Cardiac fibroblast (primary cell): Measurements from ENCODE around the gene JAM2.

Source experiments
- DNase-seq, 2 donors: peaks; one replicate each; pipeline versions ENCODE4 v3.0.0 to v3.0.0-alpha.2; 2010; ENCODE audit warnings: low read depth in 2 of 2
- H3K4me3 ChIP-seq, 2 donors: replicated peaks in 1 of 2; 1 replicate in 1 of 2; 2 replicates in 1 of 2; pipeline ENCODE4 v1.5.1; 2011; ENCODE audit warnings: low read depth in 2 of 2, low read length in 2 of 2, mild to moderate bottlenecking in 2 of 2, moderate library complexity in 1 of 2
- CTCF ChIP-seq: IDR thresholded peaks from one replicate; pipeline ENCODE4 v1.5.1; 2011; ENCODE audit warnings: low read depth, mild to moderate bottlenecking, low read length, inconsistent platforms

Gene JAM2

GRCh38 chr21:25764065-25764464 lies 125.0 kb downstream of the JAM2 start:
- no peak overlapping the region for H3K4me3 ChIP-seq
- TF ChIP-seq CTCF = no peak
- no peak for DNase-seq
